Smooth muscle cell (in vitro differentiated cells): ENCODE data around the gene CAMK2B. TPM values are rescaled to one million over a fixed set of nuclear protein-coding genes. Genes with fewer than 3 reads are reported as not detected.

Source experiments
- DNase-seq: peaks from one replicate; lab custom pipeline; 2025; ENCODE audit not compliant: unreplicated experiment; lab: John Stamatoyannopoulos, UW
- H2AFZ ChIP-seq: fragments of 200-600 bp; sonication (generic); 2 replicates; pipeline ENCODE4 v1.6.0; 2016; ENCODE audit warnings: antibody characterized with exemption, low read depth, mild to moderate bottlenecking
- H3F3A ChIP-seq: fragments of 200-600 bp; sonication (generic); 2 replicates; pipeline ENCODE4 v1.6.0; 2017; ENCODE audit warnings: antibody characterized with exemption, low read depth
- H3K27ac ChIP-seq: fragments of 200-600 bp; sonication (generic); 2 replicates; pipeline ENCODE4 v1.5.1; 2016; ENCODE audit warnings: low read depth, mild to moderate bottlenecking
- H3K27me3 ChIP-seq: fragments of 200-600 bp; sonication (generic); 2 replicates; pipeline ENCODE4 v1.6.1; 2016; ENCODE audit warnings: low read depth, mild to moderate bottlenecking
- H3K36me3 ChIP-seq: fragments of 200-600 bp; sonication (generic); 2 replicates; pipeline ENCODE4 v1.5.1; 2016; ENCODE audit warnings: low read depth
- H3K4me1 ChIP-seq: fragments of 200-600 bp; sonication (generic); 2 replicates; pipeline ENCODE4 v1.5.1; 2016; ENCODE audit warnings: low read depth
- H3K4me2 ChIP-seq: fragments of 200-600 bp; sonication (generic); 2 replicates; pipeline ENCODE4 v1.6.0; 2016; ENCODE audit warnings: mild to moderate bottlenecking
- H3K4me3 ChIP-seq: fragments of 200-600 bp; sonication (generic); 2 replicates; pipeline ENCODE4 v1.5.1; 2016; ENCODE audit warnings: mild to moderate bottlenecking
- H3K79me2 ChIP-seq: fragments of 200-600 bp; sonication (generic); 2 replicates; pipeline ENCODE4 v1.6.0; 2016; ENCODE audit warnings: low read depth, mild to moderate bottlenecking
- H3K9ac ChIP-seq: fragments of 200-600 bp; sonication (generic); 2 replicates; pipeline ENCODE4 v1.6.0; 2016; ENCODE audit warnings: low read depth
- H3K9me3 ChIP-seq: fragments of 200-600 bp; sonication (generic); replicated peaks from 2 replicates; pipeline ENCODE4 v1.5.1; 2016; ENCODE audit warnings: low read depth
- H4K20me1 ChIP-seq: fragments of 200-600 bp; sonication (generic); 2 replicates; pipeline ENCODE4 v1.6.0; 2016; ENCODE audit warnings: low read depth
- WGBS: methylation state at CpG from one replicate; pipeline ENCODE4 v1.1.7; 2016; ENCODE audit warnings: low lambda C conversion rate; 5-methylcytosine and 5-hydroxymethylcytosine counted together
- polyA plus RNA-seq: library from polyadenylated mRNA; unstranded; fragments of >200 nt; fragmentation: Nextera tagmentation; extraction: Ambion mirVana; gene quantifications from 2 replicates; pipeline ENCODE4 v1.2.1, GENCODE V29; 2016
- total RNA-seq: library from RNA; depleted of rRNA; stranded (reverse); fragments of >200 nt; gene quantifications from 2 replicates; pipeline ENCODE4 v1.2.3, GENCODE V29; 2014
- TF ChIP-seq, protein P1 (sequence below): fragments of 200-600 bp; sonication (generic); IDR thresholded peaks from 2 replicates; pipeline ENCODE4 v1.5.1; 2017; ENCODE audit warnings: borderline replicate concordance, mild to moderate bottlenecking, antibody characterized with exemption; ENCODE audit not compliant: insufficient read depth, poor library complexity, severe bottlenecking

Gene CAMK2B
- total and polyA plus RNA-seq, 2 experiments from 2014 or later, result not detected

- Histone ChIP-seq H3K27me3 (no peaks in the 10 kb centered on the region), H3K79me2 (no peaks in the 10 kb centered on the region), H3K4me2 (no peak overlapping the region), H4K20me1 (no peaks in the 10 kb centered on the region), H2AFZ (no peak overlapping the region), H3F3A (no peaks in the 10 kb centered on the region), H3K9me3 (no peaks in the 10 kb centered on the region), H3K36me3 (no peaks in the 10 kb centered on the region), H3K4me3 (no peak overlapping the region), H3K27ac (no peak overlapping the region), H3K4me1 (no peaks in the 10 kb centered on the region), H3K9ac (no peak overlapping the region)
- 90% methylated on average over 11 of the region's 11 CpGs for WGBS
- TF ChIP-seq, protein P1, sequence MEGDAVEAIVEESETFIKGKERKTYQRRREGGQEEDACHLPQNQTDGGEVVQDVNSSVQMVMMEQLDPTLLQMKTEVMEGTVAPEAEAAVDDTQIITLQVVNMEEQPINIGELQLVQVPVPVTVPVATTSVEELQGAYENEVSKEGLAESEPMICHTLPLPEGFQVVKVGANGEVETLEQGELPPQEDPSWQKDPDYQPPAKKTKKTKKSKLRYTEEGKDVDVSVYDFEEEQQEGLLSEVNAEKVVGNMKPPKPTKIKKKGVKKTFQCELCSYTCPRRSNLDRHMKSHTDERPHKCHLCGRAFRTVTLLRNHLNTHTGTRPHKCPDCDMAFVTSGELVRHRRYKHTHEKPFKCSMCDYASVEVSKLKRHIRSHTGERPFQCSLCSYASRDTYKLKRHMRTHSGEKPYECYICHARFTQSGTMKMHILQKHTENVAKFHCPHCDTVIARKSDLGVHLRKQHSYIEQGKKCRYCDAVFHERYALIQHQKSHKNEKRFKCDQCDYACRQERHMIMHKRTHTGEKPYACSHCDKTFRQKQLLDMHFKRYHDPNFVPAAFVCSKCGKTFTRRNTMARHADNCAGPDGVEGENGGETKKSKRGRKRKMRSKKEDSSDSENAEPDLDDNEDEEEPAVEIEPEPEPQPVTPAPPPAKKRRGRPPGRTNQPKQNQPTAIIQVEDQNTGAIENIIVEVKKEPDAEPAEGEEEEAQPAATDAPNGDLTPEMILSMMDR, result no peak
- no peak for DNase-seq
Observed at GRCh38 chr7:44334734-44335097, 9.3 kb upstream of the CAMK2B start.

GRCh38 chr7:44333911-44334733 lies 8.7 kb upstream of the CAMK2B start:
- H3K27me3 ChIP-seq, result no peaks in the 10 kb centered on the region
- DNase-seq, result no peak
- no peak overlapping the region for H3K4me3 ChIP-seq
- no peaks in the 10 kb centered on the region for H3K36me3 ChIP-seq
- no peaks in the 10 kb centered on the region for H3K79me2 ChIP-seq
- no peak overlapping the region for H3K9ac ChIP-seq
- no peaks in the 10 kb centered on the region for H3F3A ChIP-seq
- H3K9me3 ChIP-seq, result no peaks in the 10 kb centered on the region
- no peaks in the 10 kb centered on the region for H3K4me1 ChIP-seq
- peak overlapping the region; percentile 36 for H2AFZ ChIP-seq
- H3K4me2 ChIP-seq, result peak overlapping the region; percentile 26
- H4K20me1 ChIP-seq, result no peaks in the 10 kb centered on the region
- H3K27ac ChIP-seq, result peak overlapping the region; percentile 19
- TF ChIP-seq, protein P1, result no peak
- 54% methylated on average over 19 of the region's 19 CpGs for WGBS

DNA sequence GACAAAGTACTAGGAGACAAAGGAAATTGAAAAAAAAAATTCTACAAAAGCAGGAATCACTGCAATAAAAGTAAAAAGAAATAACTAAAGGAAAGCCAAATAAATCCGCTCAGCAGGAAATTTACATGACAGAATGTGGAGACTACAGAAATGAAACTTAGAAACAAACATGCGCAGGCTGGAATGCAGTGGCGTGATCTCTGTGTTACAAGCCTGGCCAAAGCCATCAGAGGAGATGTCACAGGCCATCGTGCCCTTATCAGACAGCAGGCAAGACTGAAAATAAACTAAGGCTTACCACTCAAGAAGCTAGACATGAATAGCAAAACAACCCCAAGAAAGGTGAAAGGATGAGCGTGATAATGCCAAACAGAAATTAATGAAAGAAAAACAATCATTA lies 6.3 kb upstream of the CAMK2B start:
- WGBS, result 30% methylated on average over 5 of the region's 5 CpGs
- peak overlapping the region; percentile 2 for H3K27ac ChIP-seq
- H3F3A ChIP-seq, result no peaks in the 10 kb centered on the region
- no peaks in the 10 kb centered on the region for H3K79me2 ChIP-seq
- H3K27me3 ChIP-seq, result peaks cover 12% of the 10 kb centered on the region
- H3K9ac ChIP-seq, result no peak overlapping the region
- H3K4me1 ChIP-seq, result no peaks in the 10 kb centered on the region
- TF ChIP-seq, protein P1, result no peak
- no peaks in the 10 kb centered on the region for H4K20me1 ChIP-seq
- no peaks in the 10 kb centered on the region for H3K36me3 ChIP-seq
- H3K4me2 ChIP-seq, result peak overlapping the region; percentile 67
- H3K4me3 ChIP-seq, result no peak overlapping the region
- H2AFZ ChIP-seq, result no peak overlapping the region
- no peaks in the 10 kb centered on the region for H3K9me3 ChIP-seq
- DNase-seq, result no peak

GRCh38 chr7:44330331-44330730 lies 4.9 kb upstream of the CAMK2B start:
- no peak overlapping the region for H3K4me2 ChIP-seq
- H3F3A ChIP-seq, result no peaks in the 10 kb centered on the region
- no peaks in the 10 kb centered on the region for H3K36me3 ChIP-seq
- no peaks in the 10 kb centered on the region for H3K4me1 ChIP-seq
- 59% methylated on average over 6 of the region's 6 CpGs for WGBS
- TF ChIP-seq, protein P1, result no peak
- no peaks in the 10 kb centered on the region for H3K9me3 ChIP-seq
- H4K20me1 ChIP-seq, result no peaks in the 10 kb centered on the region
- H3K4me3 ChIP-seq, result no peak overlapping the region
- H3K27ac ChIP-seq, result no peak overlapping the region
- no peak for DNase-seq
- H3K27me3 ChIP-seq, result peaks cover 23% of the 10 kb centered on the region
- no peaks in the 10 kb centered on the region for H3K79me2 ChIP-seq
- H2AFZ ChIP-seq, result no peak overlapping the region
- no peak overlapping the region for H3K9ac ChIP-seq
